ENCODE data around the gene KIRREL3.

Gene KIRREL3

GRCh38 chr11:126500981-126501380 is 499.6 kb downstream of the KIRREL3 start:
- H3K4me3 ChIP-seq (ENCODE audit: low read depth, low read length): no peak overlapping the region

GRCh38 chr11:126499131-126499752 is 501.3 kb downstream of the KIRREL3 start:
- no peak for TF ChIP-seq CTCF (IDR thresholded peaks at IDR 0.05; ENCODE audit: low read depth, low read length)
- no peak overlapping the region for H3K4me3 ChIP-seq (ENCODE audit: low read depth, low read length)

More at GRCh38 chr11:126500981-126501380, 499.6 kb downstream of the KIRREL3 start:
- TF ChIP-seq CTCF (IDR thresholded peaks at IDR 0.05; ENCODE audit: low read depth, low read length): no peak

GRCh38 chr11:126498281-126498680 is 502.3 kb downstream of the KIRREL3 start:
- no peak for TF ChIP-seq CTCF (IDR thresholded peaks at IDR 0.05; ENCODE audit: low read depth, low read length)
- no peak overlapping the region for H3K4me3 ChIP-seq (ENCODE audit: low read depth, low read length)

GRCh38 chr11:126497581-126498122 is 502.9 kb downstream of the KIRREL3 start:
- TF ChIP-seq CTCF (IDR thresholded peaks at IDR 0.05; ENCODE audit: low read depth, low read length): no peak
- H3K4me3 ChIP-seq (ENCODE audit: low read depth, low read length): no peak overlapping the region

GRCh38 chr11:126496576-126497337 is 503.8 kb downstream of the KIRREL3 start:
- no peak for TF ChIP-seq CTCF (IDR thresholded peaks at IDR 0.05; ENCODE audit: low read depth, low read length)
- no peak overlapping the region for H3K4me3 ChIP-seq (ENCODE audit: low read depth, low read length)

GRCh38 chr11:126495281-126496220 is 505.0 kb downstream of the KIRREL3 start:
- no peak for TF ChIP-seq CTCF (IDR thresholded peaks at IDR 0.05; ENCODE audit: low read depth, low read length)
- no peak overlapping the region for H3K4me3 ChIP-seq (ENCODE audit: low read depth, low read length)

All from WI38 (cell line).